K562 (cell line): ENCODE results near the gene SON. TPM values are rescaled to one million over a fixed set of nuclear protein-coding genes. Genes with fewer than 3 reads are reported as not detected.

Experiments
- ARID1B ChIP-seq: fragments of 450-650 bp; IDR thresholded peaks from 2 replicates; pipeline ENCODE4 v1.6.1; 2016; ENCODE audit warnings: antibody characterized with exemption, mild to moderate bottlenecking, inconsistent platforms
- BCL6 ChIP-seq: fragments of 250-450 bp; sonication (Bioruptor Pico); IDR thresholded peaks from 2 replicates; pipeline ENCODE4 v1.4.0; 2020
- BCOR ChIP-seq: fragments of 450-650 bp; IDR thresholded peaks from 2 replicates; pipeline ENCODE4 v1.6.1; 2016
- CBFA2T2 ChIP-seq: fragments of 450-650 bp; conservative IDR thresholded peaks from 2 replicates; pipeline ENCODE4 v1.6.1; 2017; ENCODE audit warnings: mild to moderate bottlenecking
- CXXC5 ChIP-seq: fragments of 250-450 bp; sonication (Bioruptor Pico); IDR thresholded peaks from 2 replicates; pipeline ENCODE4 v1.8.0; 2022; ENCODE audit warnings: inconsistent platforms, mild to moderate bottlenecking, moderate library complexity
- KLF1 ChIP-seq: fragments of 450-650 bp; IDR thresholded peaks from 2 replicates; pipeline ENCODE4 v1.6.1; 2016; ENCODE audit warnings: missing genetic modification characterization, missing compliant biosample characterization
- MCM2 ChIP-seq: fragments of 450-650 bp; IDR thresholded peaks from 2 replicates; pipeline ENCODE4 v1.6.1; 2017; ENCODE audit warnings: low read depth, mild to moderate bottlenecking
- MNT ChIP-seq, 2 experiments: fragments of 450-650 bp; conservative IDR thresholded peaks; 2 replicates each; pipeline ENCODE4 v1.6.1; 2017; ENCODE audit warnings: mild to moderate bottlenecking in 2 of 2, moderate library complexity in 2 of 2
- NR0B1 ChIP-seq: fragments of 450-650 bp; IDR thresholded peaks from one replicate; pipeline ENCODE4 v1.6.1; 2018; ENCODE audit warnings: mild to moderate bottlenecking, moderate library complexity; ENCODE audit not compliant: partially characterized antibody
- SUPT5H ChIP-seq: fragments of 450-650 bp; IDR thresholded peaks from 2 replicates; pipeline ENCODE4 v1.6.1; 2016
- TFAP4 ChIP-seq: sonication (generic); formaldehyde crosslinking; IDR thresholded peaks from 2 replicates; pipeline ENCODE4 v1.8.0; 2022; ENCODE audit warnings: missing genetic modification reagents, mild to moderate bottlenecking, moderate library complexity, borderline replicate concordance
- ZBED1 ChIP-seq: IDR thresholded peaks from 2 replicates; pipeline ENCODE4 v1.6.1; 2014
- ZBTB8A ChIP-seq: fragments of 450-650 bp; IDR thresholded peaks from 2 replicates; pipeline ENCODE4 v1.6.1; 2018; ENCODE audit warnings: mild to moderate bottlenecking, moderate library complexity; ENCODE audit not compliant: partially characterized antibody
- ZNF780A ChIP-seq: fragments of 250-450 bp; sonication (Bioruptor Pico); IDR thresholded peaks from 2 replicates; pipeline ENCODE4 v1.5.0; 2021; ENCODE audit warnings: mild to moderate bottlenecking
- ZNF830 ChIP-seq: fragments of 250-450 bp; sonication (Bioruptor Pico); IDR thresholded peaks from 2 replicates; pipeline ENCODE4 v1.5.0; 2021; ENCODE audit warnings: mild to moderate bottlenecking
- polyA plus RNA-seq, 8 experiments: library from polyadenylated mRNA; depleted of rRNA in 4 of 8; stranded (reverse) in 5 of 8; unstranded in 3 of 8; fragments of >200 nt; fragmentation: Nextera tagmentation in 2 of 8; fragmentation: Illumina TruSeq in 1 of 8; extraction: Ambion mirVana in 2 of 8; extraction: Trizol in 1 of 8; gene quantifications; 2 replicates each; pipeline versions ENCODE4 v1.2.1 to v1.2.3, GENCODE V29; 2011 to 2014; ENCODE audit warnings: inconsistent platforms in 1 of 8, missing spikeins in 1 of 8
- total RNA-seq, 7 experiments: library from RNA; depleted of rRNA in 6 of 7; stranded (reverse); fragments of >200 nt in 6 of 7; fragmentation: Illumina TruSeq in 2 of 7; extraction: Trizol in 2 of 7; gene quantifications; 2 replicates each; pipeline versions ENCODE4 v1.2.1 to v1.2.3, GENCODE V29; 2011 to 2021; ENCODE audit warnings: low replicate concordance in 1 of 7
- TF ChIP-seq, protein P1 (sequence below), 2 experiments: fragments of 450-650 bp in 1 of 2; IDR thresholded peaks; 2 replicates each; pipeline ENCODE4 v1.6.1; 2011 to 2017; ENCODE audit warnings: low read depth in 2 of 2, antibody characterized with exemption in 1 of 2, borderline replicate concordance in 1 of 2, low read length in 1 of 2, mild to moderate bottlenecking in 1 of 2, mixed read lengths in 1 of 2; ENCODE audit not compliant: control insufficient read depth in 1 of 2
- TF ChIP-seq, protein P2 (sequence below): fragments of 250-450 bp; sonication (Bioruptor Pico); IDR thresholded peaks from 2 replicates; pipeline ENCODE4 v1.4.0; 2020
- TF ChIP-seq, protein P3 (sequence below): fragments of 250-450 bp; sonication (Bioruptor Pico); IDR thresholded peaks from 2 replicates; pipeline ENCODE4 v1.8.0; 2022; ENCODE audit warnings: inconsistent platforms, mild to moderate bottlenecking, moderate library complexity, borderline replicate concordance

Gene SON
- total and polyA plus RNA-seq, 9 of the 15 experiments (the other 6 are each of a cell fraction or from before 2014, with no cell fraction given), result 105 to 742 (median 187) TPM

DNA sequence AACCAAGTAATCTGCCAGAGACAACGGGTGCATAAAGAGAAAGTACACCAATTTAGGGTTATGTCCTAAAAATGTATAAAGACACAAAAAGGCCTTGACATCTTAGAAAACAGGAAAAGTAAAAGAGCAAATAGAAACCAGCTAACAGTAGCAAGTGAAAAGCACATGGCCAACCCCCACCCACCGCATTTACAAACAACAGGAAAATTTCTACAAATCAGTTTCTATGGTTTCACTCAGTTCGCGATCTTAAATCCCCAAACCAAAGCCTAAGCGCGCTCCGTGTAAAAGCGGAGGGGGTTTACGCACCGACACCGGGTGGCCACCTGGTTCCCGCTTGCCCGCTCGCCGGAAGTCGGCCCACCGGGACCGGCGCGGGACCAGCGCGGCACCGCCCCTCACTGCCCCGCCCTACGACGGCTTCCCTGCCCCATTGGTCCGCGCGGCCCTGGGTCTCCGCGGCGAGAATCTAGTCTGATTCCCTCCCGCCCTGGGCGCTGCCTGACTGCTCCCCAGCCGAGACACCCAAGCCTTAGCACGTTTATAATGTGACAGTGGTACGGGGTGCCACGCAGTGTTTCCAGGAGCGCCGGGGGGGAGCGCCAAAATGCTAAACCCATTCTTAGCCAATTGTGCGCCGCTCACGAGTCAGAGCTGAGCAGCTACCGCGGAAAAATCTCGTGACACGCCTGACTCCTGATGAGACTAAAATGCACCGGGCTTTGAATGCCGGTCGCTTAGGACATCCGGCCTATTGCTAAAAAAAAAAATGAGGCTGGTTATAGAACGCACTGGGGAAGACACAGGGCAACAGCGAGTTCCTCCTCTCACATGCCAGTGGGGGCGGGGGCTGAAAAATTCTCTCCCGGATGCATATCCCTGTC is 840 bp upstream of the SON start, which contains the start of gene GART (continued):
- TF ChIP-seq, protein P1, sequence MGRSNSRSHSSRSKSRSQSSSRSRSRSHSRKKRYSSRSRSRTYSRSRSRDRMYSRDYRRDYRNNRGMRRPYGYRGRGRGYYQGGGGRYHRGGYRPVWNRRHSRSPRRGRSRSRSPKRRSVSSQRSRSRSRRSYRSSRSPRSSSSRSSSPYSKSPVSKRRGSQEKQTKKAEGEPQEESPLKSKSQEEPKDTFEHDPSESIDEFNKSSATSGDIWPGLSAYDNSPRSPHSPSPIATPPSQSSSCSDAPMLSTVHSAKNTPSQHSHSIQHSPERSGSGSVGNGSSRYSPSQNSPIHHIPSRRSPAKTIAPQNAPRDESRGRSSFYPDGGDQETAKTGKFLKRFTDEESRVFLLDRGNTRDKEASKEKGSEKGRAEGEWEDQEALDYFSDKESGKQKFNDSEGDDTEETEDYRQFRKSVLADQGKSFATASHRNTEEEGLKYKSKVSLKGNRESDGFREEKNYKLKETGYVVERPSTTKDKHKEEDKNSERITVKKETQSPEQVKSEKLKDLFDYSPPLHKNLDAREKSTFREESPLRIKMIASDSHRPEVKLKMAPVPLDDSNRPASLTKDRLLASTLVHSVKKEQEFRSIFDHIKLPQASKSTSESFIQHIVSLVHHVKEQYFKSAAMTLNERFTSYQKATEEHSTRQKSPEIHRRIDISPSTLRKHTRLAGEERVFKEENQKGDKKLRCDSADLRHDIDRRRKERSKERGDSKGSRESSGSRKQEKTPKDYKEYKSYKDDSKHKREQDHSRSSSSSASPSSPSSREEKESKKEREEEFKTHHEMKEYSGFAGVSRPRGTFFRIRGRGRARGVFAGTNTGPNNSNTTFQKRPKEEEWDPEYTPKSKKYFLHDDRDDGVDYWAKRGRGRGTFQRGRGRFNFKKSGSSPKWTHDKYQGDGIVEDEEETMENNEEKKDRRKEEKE (IDR thresholded peaks at IDR 0.05; ENCODE audit: borderline replicate concordance in 1 of 2, control insufficient read depth in 1 of 2, low read depth in 2 of 2, low read length in 1 of 2), result no peak
- TF ChIP-seq SUPT5H (peak; percentile 94), NR0B1 (no peak), ZBTB8A (no peak), KLF1 (tag) (peak; percentile 93), ARID1B (no peak; the same call in 1 of the 2 replicates), ZNF780A (no peak), MCM2 (no peak), MNT (conservative IDR thresholded peaks at IDR 0.05) (peak; percentile 97 to 98), TFAP4 (CRISPR knock-in tag) (peak; percentile 91), BCOR (no peak), CXXC5 (CRISPR knock-in tag) (peak; percentile 79), CBFA2T2 (no peak), ZNF830 (CRISPR knock-in tag) (0 out of 2 replicates have a peak, but pooled peaks have one; percentile 46), BCL6 (CRISPR knock-in tag) (no peak), ZBED1 (0 out of 2 replicates have a peak, but pooled peaks have one; percentile 15)
- TF ChIP-seq, protein P2, sequence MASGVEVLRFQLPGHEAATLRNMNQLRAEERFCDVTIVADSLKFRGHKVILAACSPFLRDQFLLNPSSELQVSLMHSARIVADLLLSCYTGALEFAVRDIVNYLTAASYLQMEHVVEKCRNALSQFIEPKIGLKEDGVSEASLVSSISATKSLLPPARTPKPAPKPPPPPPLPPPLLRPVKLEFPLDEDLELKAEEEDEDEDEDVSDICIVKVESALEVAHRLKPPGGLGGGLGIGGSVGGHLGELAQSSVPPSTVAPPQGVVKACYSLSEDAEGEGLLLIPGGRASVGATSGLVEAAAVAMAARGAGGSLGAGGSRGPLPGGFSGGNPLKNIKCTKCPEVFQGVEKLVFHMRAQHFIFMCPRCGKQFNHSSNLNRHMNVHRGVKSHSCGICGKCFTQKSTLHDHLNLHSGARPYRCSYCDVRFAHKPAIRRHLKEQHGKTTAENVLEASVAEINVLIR (CRISPR knock-in tag), result no peak
- TF ChIP-seq, protein P3, sequence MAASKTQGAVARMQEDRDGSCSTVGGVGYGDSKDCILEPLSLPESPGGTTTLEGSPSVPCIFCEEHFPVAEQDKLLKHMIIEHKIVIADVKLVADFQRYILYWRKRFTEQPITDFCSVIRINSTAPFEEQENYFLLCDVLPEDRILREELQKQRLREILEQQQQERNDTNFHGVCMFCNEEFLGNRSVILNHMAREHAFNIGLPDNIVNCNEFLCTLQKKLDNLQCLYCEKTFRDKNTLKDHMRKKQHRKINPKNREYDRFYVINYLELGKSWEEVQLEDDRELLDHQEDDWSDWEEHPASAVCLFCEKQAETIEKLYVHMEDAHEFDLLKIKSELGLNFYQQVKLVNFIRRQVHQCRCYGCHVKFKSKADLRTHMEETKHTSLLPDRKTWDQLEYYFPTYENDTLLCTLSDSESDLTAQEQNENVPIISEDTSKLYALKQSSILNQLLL (CRISPR knock-in tag), result no peak
